GM23248 (cell line): Measurements from ENCODE around the gene C19orf33. TPM values are rescaled to one million over a fixed set of nuclear protein-coding genes. Genes with fewer than 3 reads are reported as not detected.

ENCODE experiments used
- DNase-seq: peaks from one replicate; pipeline ENCODE4 v3.0.0-alpha.2; 2015
- H2AFZ ChIP-seq: fragments of 200-600 bp; sonication (generic); 2 replicates; pipeline ENCODE4 v1.6.1; 2016; ENCODE audit warnings: antibody characterized with exemption
- H3F3A ChIP-seq: fragments of 200-600 bp; sonication (generic); 2 replicates; pipeline ENCODE4 v1.6.1; 2016; ENCODE audit warnings: mild to moderate bottlenecking, antibody characterized with exemption, mixed run types; ENCODE audit not compliant: insufficient read depth
- H3K27ac ChIP-seq: fragments of 200-600 bp; sonication (generic); 2 replicates; pipeline ENCODE4 v1.5.1; 2016; ENCODE audit warnings: mild to moderate bottlenecking
- H3K27me3 ChIP-seq: fragments of 200-600 bp; sonication (generic); replicated peaks from 2 replicates; pipeline ENCODE4 v1.6.1; 2016; ENCODE audit warnings: mild to moderate bottlenecking; ENCODE audit not compliant: insufficient read depth
- H3K36me3 ChIP-seq: fragments of 200-600 bp; sonication (generic); 2 replicates; pipeline ENCODE4 v1.6.1; 2016; ENCODE audit warnings: low read depth, mild to moderate bottlenecking
- H3K4me1 ChIP-seq: fragments of 200-600 bp; sonication (generic); 2 replicates; pipeline ENCODE4 v1.6.1; 2016; ENCODE audit warnings: mild to moderate bottlenecking; ENCODE audit not compliant: insufficient read depth
- H3K4me2 ChIP-seq: fragments of 200-600 bp; sonication (generic); one replicate; pipeline ENCODE4 v1.6.1; 2016; ENCODE audit warnings: mild to moderate bottlenecking; ENCODE audit not compliant: unreplicated experiment
- H3K4me3 ChIP-seq: fragments of 200-600 bp; sonication (generic); 2 replicates; pipeline ENCODE4 v1.5.1; 2016; ENCODE audit warnings: mild to moderate bottlenecking
- H3K79me2 ChIP-seq: fragments of 200-600 bp; sonication (generic); 2 replicates; pipeline ENCODE4 v1.6.1; 2016; ENCODE audit warnings: mild to moderate bottlenecking; ENCODE audit not compliant: insufficient read depth
- H3K9ac ChIP-seq: fragments of 200-600 bp; sonication (generic); 2 replicates; pipeline ENCODE4 v1.6.1; 2016; ENCODE audit warnings: mild to moderate bottlenecking
- H3K9me2 ChIP-seq: fragments of 200-600 bp; sonication (generic); 2 replicates; pipeline ENCODE4 v1.6.1; 2016; ENCODE audit warnings: mixed run types, mild to moderate bottlenecking, moderate library complexity; ENCODE audit not compliant: insufficient read depth
- H3K9me3 ChIP-seq: fragments of 200-600 bp; sonication (generic); one replicate; pipeline ENCODE4 v1.6.1; 2017; ENCODE audit warnings: low read depth
- H4K20me1 ChIP-seq: fragments of 200-600 bp; sonication (generic); 2 replicates; pipeline ENCODE4 v1.6.0; 2016; ENCODE audit not compliant: insufficient read depth
- EZH2 ChIP-seq: fragments of 200-600 bp; sonication (generic); IDR thresholded peaks from 2 replicates; pipeline ENCODE4 v1.6.1; 2018; ENCODE audit warnings: antibody characterized with exemption, mild to moderate bottlenecking; ENCODE audit not compliant: insufficient read depth, poor library complexity, severe bottlenecking
- EZH2phosphoT487 ChIP-seq: fragments of 200-600 bp; sonication (generic); IDR thresholded peaks from 2 replicates; pipeline ENCODE4 v1.6.1; 2018; ENCODE audit warnings: antibody characterized with exemption, moderate library complexity, mild to moderate bottlenecking, low read depth; ENCODE audit not compliant: insufficient read depth
- WGBS, 2 experiments: methylation state at CpG; one replicate each; pipeline ENCODE4 v1.1.6; 2015 to 2017; ENCODE audit warnings: low lambda C conversion rate in 2 of 2, low coverage in 1 of 2; ENCODE audit errors: missing lambda C conversion rate in 2 of 2; 5-methylcytosine and 5-hydroxymethylcytosine counted together
- in situ Hi-C: fragments of 300-500 bp; cut with MboI; formaldehyde crosslinking; loops from 2 replicates; pipeline ENCODE4 v1.15.0; 2020
- polyA plus RNA-seq: library from polyadenylated mRNA; unstranded; fragments of >200 nt; fragmentation: Nextera tagmentation; extraction: Ambion mirVana; gene quantifications from 2 replicates; pipeline ENCODE4 v1.2.1, GENCODE V29; 2016
- total RNA-seq: library from RNA; depleted of rRNA; stranded (reverse); fragments of >200 nt; shearing (Covaris generic); gene quantifications from 2 replicates; pipeline ENCODE4 v1.2.3, GENCODE V29; 2014

C19orf33 gene
- total and polyA plus RNA-seq, 2 experiments from 2014 or later, result not detected

- H3K27ac ChIP-seq, result no peak overlapping the region
- H3K9ac ChIP-seq, result no peak overlapping the region
- H2AFZ ChIP-seq, result no peak overlapping the region
- no peaks in the 10 kb centered on the region for H3K79me2 ChIP-seq
- H3K9me3 ChIP-seq, result no peaks in the 10 kb centered on the region
- H3K27me3 ChIP-seq, result no peaks in the 10 kb centered on the region
- H3K9me2 ChIP-seq, result no peaks in the 10 kb centered on the region
- H3K36me3 ChIP-seq, result no peaks in the 10 kb centered on the region
- H3K4me1 ChIP-seq, result peaks cover 16% of the 10 kb centered on the region
- 90 to 91% methylated on average over 9 of the region's 9 CpGs for WGBS, 2 experiments
- no peak overlapping the region for H3K4me3 ChIP-seq
- TF ChIP-seq EZH2phosphoT487 (no peak), EZH2 (no peak)
- DNase-seq, result no peak
- no peaks in the 10 kb centered on the region for H3F3A ChIP-seq
- in situ Hi-C loops, result no loop called here
- H3K4me2 ChIP-seq, result no peak overlapping the region
- H4K20me1 ChIP-seq, result no peaks in the 10 kb centered on the region
These were observed 10.8 kb upstream of the C19orf33 start for GRCh38 chr19:38293281-38293680.

GRCh38 chr19:38294090-38294489 is 10.0 kb upstream of the C19orf33 start:
- TF ChIP-seq EZH2phosphoT487 (no peak), EZH2 (no peak)
- 67 to 81% methylated on average over 8 of the region's 8 CpGs for WGBS, 2 experiments
- H3K27ac ChIP-seq, result no peak overlapping the region

GRCh38 chr19:38298821-38299680 is 5.0 kb upstream of the C19orf33 start:
- Histone ChIP-seq H4K20me1 (no peaks in the 10 kb centered on the region), H3K36me3 (no peaks in the 10 kb centered on the region), H3K9ac (no peak overlapping the region), H3K4me2 (no peak overlapping the region), H3F3A (peaks cover 21% of the 10 kb centered on the region), H3K27me3 (no peaks in the 10 kb centered on the region), H3K27ac (no peak overlapping the region), H3K4me1 (peaks cover 11% of the 10 kb centered on the region), H3K9me3 (no peaks in the 10 kb centered on the region), H2AFZ (no peak overlapping the region), H3K4me3 (no peak overlapping the region), H3K9me2 (no peaks in the 10 kb centered on the region), H3K79me2 (no peaks in the 10 kb centered on the region)
- 57 to 62% methylated on average over 11 of the region's 11 CpGs for WGBS, 2 experiments
- in situ Hi-C loops, result no loop called here
- TF ChIP-seq EZH2 (no peak), EZH2phosphoT487 (no peak)
- DNase-seq, result no peak

More at GRCh38 chr19:38294090-38294489, 10.0 kb upstream of the C19orf33 start:
- in situ Hi-C loops, result no loop called here
- no peaks in the 10 kb centered on the region for H3F3A ChIP-seq
- no peaks in the 10 kb centered on the region for H3K36me3 ChIP-seq
- H3K27me3 ChIP-seq, result no peaks in the 10 kb centered on the region
- H3K4me3 ChIP-seq, result no peak overlapping the region
- no peak overlapping the region for H3K9ac ChIP-seq
- no peaks in the 10 kb centered on the region for H3K9me3 ChIP-seq
- H3K4me2 ChIP-seq, result no peak overlapping the region
- H4K20me1 ChIP-seq, result no peaks in the 10 kb centered on the region
- H2AFZ ChIP-seq, result no peak overlapping the region
- no peaks in the 10 kb centered on the region for H3K9me2 ChIP-seq
- no peak for DNase-seq
- peaks cover 16% of the 10 kb centered on the region for H3K4me1 ChIP-seq
- no peaks in the 10 kb centered on the region for H3K79me2 ChIP-seq

GRCh38 chr19:38304352-38304865 is 358 bp downstream of the C19orf33 start:
- H3K4me2 ChIP-seq, result no peak overlapping the region
- in situ Hi-C loops, result no loop called here

More at GRCh38 chr19:38304352-38304865, 358 bp downstream of the C19orf33 start:
- Histone ChIP-seq H3F3A (peaks cover 21% of the 10 kb centered on the region), H3K36me3 (no peaks in the 10 kb centered on the region; the same call in 1 of the 2 replicates), H3K79me2 (no peaks in the 10 kb centered on the region), H3K9ac (no peak overlapping the region), H3K9me3 (no peaks in the 10 kb centered on the region), H3K4me1 (peaks cover 11% of the 10 kb centered on the region), H3K9me2 (no peaks in the 10 kb centered on the region), H3K27ac (no peak overlapping the region), H2AFZ (no peak overlapping the region), H3K4me3 (no peak overlapping the region), H3K27me3 (no peaks in the 10 kb centered on the region), H4K20me1 (no peaks in the 10 kb centered on the region)
- no peak for DNase-seq
- WGBS, 2 experiments, result 77 to 82% methylated on average over 20 to 27 of the region's 27 CpGs
- TF ChIP-seq EZH2phosphoT487 (no peak), EZH2 (no peak)
